Urothelium cell line (cell line): ENCODE results near the gene DYRK1A.

Source experiments
- DNase-seq: peaks from one replicate; pipeline ENCODE4 v3.0.0; 2011; ENCODE audit warnings: low spot score, mixed read lengths
- FAIRE-seq: peaks from 2 replicates; lab custom pipeline; 2011; peaks lifted over from hg19 to GRCh38; lab: Jason Lieb, UNC

Gene DYRK1A

DNA sequence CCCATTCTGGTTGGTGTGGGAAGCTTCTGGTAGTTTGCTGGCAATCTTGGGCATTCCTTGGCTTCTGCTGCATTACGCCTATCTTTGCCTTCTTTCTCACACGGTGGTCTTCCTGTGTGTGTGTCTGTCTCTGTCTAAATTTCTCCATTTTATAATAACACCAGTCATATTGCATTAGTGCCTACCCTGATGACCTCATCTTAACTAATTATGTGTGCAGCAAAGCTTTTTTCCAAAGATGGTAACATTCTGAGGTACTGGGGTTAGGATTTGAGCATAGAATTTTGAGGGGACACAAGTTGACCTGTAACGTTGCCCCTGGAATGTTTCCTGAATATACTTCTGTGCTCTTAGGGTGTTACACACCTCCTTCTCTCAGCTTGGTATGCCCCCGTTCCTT lies 77.1 kb downstream of the DYRK1A start:
- FAIRE-seq (no peak), DNase-seq (no peak)

DNA sequence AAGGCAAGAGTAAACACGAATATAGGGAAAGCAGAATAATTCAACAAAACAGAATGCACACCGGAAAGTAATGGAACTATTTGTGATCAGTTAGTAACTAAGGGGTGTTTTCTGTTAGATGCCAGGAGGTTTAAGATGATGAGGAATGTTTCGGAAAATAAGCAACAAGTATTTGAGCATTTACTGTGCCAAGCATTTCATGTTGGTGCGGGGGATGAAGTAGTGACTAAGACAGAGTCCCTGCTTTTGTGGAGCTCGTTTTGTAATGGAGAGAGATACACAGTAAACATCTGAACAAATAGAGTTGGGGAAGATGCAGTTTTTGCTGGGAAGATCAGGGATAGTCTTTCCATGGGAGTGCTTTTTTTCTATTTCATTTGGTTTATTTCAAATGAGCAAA lies 78.7 kb downstream of the DYRK1A start:
- DNase-seq (no peak), FAIRE-seq (no peak)

DNA sequence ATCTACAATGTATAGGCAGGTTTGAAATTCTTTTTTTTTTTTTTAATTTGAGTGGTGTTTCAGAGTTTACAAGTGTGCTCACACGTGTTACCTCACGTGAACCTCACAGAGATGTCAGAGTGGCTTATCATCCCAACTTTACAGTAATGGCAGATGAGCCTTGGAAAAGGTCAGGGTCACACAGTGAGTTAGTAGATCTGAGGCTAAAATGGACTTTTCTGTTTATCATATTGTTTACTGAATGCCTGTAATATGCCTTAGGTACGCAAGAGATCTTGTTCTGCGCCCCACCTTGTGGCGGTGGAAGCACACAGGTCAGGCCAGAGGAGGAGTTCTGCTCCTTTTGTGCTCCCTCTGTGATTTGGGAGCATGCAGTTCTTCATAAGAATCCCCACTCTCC lies 80.0 kb downstream of the DYRK1A start:
- FAIRE-seq, result no peak
- DNase-seq, result no peak

DNA sequence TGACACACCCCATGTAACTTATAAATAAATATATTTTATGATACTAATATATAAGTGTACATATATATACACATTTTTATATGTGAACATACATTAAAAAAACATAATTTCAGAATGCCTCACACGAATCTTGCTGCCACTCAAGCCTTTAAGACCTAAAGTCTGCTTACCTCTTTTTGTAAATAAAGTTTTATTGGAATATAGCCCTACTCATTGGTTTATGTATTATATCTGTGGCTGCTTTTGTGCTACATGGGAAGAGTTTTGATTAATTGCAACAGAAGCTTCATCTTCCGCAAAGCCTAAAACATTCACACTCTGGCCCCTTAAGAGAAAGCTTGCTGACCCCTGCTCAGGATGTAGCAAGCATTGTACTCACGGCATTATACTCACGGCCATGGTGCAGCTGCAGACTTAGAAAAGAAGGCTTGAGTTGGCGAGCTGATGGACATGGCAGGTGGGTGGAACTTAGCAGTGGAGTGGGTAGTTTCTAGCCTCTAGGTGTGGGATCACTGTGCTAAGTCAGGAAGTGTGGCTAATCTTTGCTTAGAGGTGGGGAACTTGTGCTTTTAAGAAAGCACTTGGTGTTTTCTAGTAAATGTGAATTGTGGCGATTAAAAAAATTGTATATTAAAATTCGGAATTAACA lies 80.8 kb downstream of the DYRK1A start:
- FAIRE-seq (no peak), DNase-seq (no peak)

DNA sequence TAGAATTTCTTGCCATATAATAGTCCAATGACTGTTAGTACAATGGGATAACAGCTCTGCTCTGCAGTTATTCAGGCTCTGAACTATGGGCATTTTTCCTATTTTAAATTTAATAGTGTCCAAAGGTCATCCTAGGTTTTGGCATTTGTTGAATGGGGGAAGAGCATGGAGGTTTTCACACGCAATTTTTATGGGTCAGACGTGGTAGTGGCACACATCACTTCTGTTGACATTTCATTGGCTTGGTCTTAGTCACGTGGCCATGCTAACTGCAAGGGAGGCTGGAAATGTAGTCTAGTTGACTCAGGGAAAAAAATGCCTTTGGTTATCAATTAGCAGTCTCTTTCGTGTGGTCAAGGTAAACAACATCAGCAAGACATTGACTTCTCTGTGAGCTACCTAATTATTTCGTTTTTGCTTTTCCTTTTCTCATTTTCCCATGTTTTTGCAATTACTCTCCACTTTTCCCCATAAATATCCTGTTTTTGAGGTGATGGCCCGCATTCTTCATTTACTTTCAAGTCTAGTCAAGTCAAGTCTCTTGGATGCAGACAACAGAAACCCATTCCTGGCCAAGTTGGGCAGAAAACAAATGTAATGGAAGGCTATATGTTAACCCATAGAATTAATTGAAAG lies 82.8 kb downstream of the DYRK1A start:
- no peak for DNase-seq
- no peak for FAIRE-seq

DNA sequence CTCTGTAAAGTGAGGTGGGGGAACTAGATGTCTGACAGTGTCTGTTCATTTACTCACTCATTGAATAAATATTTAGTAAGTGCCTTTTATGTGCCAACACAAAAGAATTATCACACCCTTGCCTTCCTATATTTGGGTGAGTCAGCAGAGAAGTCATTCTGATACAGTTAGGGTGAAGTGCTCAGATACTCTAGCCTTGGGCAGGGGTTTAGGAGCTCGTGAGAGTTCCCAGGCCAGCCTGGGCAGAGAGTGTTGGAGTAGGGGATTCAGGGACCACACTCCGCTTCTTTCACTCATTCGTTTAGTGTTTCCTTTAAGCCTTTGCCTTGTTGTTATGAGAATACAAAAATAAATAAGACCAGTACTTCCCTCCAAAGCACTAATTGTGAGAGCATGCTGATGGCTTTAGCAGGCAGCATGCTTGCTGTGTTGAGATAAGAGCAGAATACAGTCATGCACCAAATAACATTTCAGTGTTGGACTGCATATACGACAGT lies 83.9 kb downstream of the DYRK1A start:
- DNase-seq (no peak), FAIRE-seq (no peak)

DNA sequence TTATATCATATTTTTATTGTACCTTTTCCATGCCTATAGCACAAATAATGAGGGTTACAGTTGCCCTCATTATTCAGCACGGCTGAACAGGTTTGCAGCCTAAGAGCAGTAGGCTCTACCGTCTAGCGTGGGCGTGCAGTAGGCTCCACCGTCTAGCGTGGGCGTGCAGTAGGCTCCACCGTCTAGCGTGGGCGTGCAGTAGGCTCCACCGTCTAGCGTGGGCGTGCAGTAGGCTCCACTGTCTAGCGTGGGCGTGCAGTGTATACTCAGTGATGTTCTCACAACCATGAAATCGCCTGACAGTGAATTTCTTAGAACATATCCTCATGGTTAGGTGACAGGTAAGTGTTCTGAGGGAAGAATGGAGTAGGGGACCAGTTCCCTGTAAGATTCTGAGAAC lies 84.9 kb downstream of the DYRK1A start:
- DNase-seq (no peak), FAIRE-seq (no peak)

DNA sequence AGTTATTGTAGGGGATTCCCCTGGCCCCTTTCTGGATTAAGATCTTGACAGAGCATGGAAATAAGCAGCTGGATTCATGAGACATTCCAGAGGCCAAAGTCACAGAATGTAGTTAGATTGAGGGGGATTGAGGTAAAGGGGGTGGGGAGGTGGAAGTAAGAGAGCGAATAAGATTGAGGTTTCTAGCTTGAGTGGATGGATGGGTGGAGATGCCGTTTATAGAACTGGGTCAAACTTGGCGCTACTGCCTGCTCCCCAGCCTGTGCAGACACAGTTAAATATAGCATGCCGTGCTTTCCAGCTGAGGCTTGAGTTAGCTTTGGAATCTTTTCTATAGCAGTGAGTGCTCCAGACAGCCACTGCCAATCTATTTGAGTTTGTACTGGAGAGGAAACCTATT lies 85.7 kb downstream of the DYRK1A start:
- DNase-seq (no peak), FAIRE-seq (no peak)

DNA sequence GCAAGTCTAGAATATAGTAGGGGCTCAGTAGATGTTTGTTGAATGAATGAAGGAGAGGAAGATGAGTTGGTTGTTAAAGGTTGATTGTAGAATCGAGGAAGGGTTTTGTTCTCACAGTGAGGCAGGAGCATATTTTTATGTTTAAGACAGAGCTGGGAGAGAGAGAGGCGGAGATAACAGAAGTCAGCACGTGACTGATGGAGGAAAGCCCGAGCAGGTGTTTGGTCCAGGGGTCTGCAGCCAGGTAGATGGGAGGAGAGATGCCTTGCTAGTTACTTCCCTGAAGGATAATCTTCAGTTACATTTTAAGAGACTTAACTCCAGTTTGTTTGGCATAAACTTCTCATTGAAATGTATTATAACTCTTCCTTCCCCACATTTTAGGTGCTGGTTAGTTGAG lies 86.8 kb downstream of the DYRK1A start:
- FAIRE-seq, result no peak

DNA sequence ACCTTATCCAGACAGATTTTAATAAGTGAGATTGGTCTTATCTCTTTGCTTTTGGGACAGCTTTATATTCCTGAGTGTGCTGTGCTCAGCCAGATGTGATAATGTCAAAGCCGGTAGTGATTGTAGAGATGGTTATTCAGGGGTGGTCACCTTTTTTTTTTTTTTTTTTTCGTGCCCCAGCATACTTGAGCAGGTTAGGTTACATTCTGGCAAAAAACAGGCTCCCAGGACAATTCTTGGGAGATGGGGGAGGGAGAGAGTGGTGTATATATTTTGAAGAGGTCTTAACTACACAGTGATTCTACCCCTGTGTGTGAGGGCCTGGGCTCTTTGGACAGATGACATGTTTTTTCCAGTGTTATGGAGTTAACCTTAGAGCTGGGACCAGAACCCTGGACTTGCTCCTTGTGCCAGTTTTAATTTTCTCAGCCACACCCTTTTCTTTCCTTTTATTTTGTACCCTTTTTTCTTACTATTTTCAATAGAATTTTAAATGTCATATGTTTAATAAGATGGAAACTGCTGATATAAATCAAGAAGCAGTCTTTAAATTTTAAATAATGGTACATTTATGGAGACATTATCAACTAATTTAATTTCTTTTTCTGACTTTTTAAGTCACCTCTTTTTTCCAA lies 88.4 kb downstream of the DYRK1A start:
- FAIRE-seq (no peak), DNase-seq (no peak)

More for the DNA sequence above, 86.8 kb downstream of the DYRK1A start:
- DNase-seq, result no peak

DNA sequence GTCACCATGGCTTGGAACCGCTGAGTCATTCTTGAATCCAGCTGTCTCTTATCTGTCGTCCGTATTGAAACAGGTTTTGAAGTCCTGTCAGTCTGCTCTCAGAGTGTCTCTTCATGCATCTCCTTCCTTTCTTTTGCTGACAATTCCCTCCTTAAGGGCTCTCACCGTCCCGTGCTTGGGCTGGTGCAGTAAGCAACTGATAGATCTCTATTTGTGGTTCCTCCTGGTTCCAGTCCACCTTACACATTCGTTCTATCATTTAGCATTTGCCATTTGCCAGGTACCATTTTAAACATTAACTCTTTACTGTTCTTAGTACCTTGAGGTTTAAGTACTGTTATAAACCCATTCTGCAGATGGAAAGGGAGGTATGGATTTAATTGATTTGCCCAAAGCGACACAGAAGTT lies 88.9 kb downstream of the DYRK1A start:
- DNase-seq, result no peak
- FAIRE-seq, result no peak

DNA sequence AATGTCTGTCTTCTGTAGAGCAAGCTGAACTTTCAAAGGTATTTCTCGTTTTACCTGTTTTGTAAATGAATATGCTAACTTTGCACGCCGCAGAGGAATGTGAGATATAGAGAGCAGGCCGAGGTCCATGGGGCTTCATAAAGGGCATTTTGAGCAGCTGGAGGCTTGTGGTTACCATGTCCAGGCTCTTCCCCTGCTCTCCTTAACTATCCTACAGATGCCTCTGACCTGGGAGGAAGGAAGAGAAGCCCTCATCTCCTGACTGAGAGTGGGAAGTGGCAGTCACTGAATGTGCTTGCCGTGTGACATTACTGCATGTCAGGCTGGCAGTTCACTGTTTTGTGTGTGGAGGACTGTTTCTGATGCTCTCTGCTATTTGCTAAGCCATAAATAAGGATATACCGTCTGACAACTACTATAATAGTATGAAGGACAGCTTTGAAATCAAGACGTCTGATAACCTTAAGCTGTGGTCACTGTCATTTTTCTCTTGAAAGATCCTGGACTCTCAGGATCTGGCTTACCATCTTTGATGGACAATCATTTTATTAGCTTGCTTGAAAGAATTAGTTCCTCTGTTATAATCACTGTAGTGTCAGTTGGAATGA lies 92.2 kb downstream of the DYRK1A start:
- FAIRE-seq (no peak), DNase-seq (no peak)

DNA sequence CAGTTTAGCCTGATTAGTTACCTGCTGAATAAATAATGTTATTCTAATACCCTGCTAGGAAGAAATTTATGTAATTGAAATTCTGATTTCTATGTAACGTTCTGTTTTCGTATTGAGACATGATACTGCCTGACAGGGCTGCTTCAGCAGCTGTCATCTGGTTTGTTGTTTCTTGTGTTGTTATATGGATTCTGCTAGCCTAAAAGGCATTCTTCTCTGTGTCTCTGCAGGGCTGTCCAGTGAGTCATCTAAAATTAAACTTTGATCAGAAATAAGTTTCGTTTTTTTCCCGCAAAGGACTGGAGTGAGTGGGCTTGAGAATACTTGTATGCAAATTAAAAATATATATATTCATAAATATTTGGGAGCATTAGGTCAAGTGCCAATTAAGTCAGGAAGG lies 93.0 kb downstream of the DYRK1A start:
- DNase-seq (no peak), FAIRE-seq (no peak)

DNA sequence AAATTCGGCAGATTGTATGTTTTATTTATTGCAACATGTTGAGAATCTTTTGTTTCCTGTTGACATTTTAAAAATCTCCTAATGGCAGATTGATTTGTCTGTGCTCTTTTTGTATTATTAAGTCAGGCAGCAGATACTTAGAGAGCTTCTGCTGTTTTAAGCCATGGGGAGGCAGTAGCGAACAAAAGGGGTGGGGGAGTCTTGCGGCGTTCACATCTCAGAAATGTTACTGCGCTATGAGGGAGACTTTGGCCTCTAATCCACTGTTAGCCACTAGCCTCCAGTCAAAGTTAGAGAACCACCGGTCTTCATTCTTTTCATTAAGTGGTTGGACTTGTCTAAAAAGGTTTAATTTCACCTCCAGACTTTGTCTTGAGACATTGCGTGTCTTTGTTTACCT lies 93.6 kb downstream of the DYRK1A start:
- no peak for FAIRE-seq
- DNase-seq, result no peak

DNA sequence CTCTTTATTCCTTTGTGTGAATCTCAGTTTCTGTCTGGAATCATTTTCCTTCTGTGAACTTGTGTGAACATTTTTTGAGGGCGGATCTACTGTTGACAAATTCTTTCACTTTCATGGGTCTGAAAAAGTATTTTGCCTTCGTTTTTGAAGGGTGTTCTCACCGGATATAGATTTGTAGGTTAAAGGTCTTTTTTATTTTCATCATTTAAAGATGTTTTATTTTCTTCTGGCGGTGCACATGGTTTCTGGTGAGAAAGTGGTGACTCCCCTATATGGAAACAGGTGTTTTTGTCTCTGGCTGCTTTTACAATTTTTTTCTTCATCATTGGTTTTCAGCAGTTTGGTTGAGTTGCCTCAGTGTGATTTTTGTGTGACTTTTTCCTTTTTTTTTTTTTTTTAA lies 94.9 kb downstream of the DYRK1A start:
- FAIRE-seq, result no peak
- DNase-seq, result no peak

DNA sequence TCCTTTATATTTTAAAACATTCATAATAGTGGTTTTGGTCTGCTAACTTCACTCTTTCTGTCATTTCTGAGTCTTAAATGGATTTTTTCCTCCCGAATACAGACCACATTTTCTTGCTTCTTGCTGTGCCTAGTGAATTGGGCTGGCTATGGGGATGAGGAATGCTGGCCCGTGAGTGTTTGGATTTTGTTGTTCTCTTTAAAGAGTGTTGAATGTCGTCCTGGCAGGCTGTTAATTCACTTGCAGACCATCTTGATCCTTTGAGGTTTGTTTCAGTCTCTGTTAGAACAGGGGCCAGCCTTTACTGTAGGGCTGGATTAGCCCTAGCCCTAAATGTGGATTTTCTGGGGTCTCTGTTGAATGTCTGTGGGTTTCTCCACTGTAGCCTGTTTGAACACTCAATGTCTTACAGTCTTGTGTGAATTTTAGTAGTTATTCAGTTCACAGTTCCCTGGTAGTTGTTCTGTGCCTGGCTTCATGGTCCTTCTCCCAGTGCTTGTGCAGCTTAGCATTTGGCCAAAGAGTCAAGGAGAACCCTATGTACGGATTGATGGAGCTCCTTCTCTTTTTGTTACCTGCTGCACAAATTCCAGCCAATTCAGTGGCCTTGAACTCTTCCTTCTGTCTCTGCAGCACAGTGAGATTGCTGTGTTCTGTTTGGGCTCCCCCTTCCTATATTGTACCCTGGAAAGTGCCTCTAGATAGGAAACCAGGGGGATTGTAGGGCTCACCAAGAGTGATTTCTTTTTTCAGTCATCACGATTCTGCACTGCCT lies 95.7 kb downstream of the DYRK1A start:
- FAIRE-seq (no peak), DNase-seq (no peak)

DNA sequence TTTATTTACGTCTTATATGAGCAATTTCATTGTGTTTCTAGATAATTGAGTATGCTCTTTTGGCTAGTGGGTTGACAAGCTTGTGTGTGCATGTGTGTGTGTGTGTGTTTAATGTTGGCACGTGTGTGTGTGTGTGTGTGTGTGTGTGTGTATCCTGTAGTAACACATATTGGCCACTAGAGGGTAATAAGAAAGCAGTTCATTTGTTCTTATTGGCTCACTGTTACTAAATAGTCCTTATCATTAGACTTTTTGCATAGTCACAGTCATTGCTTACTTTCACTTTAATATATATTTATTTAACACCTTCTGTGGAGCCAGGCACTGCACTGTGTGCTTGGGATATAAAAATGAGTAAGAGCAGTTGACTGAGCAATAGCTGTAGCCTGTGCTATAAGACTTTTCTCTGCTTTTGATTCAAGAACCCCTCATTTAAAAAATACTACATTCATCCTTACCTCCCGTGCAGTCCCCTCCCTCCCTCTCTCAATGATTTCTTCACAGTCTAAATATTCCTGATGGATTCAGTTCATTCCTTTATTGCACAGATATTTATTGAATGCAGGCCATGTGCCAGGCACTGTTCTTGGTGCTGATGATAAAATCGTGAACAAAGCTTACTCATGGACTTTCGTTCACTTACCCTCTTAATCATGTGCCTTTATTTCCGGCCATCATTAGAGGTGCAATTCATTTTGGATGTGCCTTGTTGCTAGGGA lies 96.7 kb downstream of the DYRK1A start:
- DNase-seq, result no peak
- no peak for FAIRE-seq

DNA sequence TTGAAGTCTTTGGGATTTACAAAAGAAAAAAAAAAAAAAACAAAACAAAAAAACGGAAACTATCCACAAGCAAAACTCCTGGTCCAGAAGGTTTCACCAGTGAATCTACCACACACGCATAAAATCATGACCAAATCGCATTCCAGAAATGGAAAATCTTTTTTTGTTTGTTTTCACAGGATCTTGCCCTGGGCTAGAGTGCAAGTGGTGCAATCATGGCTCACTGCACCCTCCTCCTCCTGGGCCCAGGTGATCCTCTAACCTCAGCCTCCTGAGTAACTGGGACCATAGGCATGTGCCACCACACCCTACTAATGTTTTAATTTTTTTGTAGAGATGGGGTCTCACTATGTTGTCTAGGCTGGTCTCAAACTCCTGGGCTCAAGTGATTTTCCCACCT lies 100.5 kb downstream of the DYRK1A start:
- DNase-seq, result no peak
- no peak for FAIRE-seq

DNA sequence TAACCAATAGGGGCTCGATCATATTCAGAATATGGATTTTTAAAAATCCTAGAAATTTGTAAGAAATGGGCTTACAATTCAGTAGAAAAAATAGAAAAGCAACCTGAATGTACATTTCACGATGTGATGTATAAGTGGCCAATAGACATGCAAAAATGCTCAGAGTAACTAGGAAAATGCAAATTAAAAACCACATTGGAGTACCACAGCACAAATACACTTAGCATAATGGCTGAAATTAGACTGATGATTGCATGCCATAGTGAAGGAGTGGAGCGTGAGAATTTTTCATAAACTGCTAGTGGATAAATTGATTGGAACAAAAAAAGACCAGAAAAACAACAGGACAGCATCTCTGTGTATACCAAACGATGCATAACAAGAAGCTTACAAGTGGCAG lies 102.3 kb downstream of the DYRK1A start:
- FAIRE-seq (no peak), DNase-seq (no peak)

DNA sequence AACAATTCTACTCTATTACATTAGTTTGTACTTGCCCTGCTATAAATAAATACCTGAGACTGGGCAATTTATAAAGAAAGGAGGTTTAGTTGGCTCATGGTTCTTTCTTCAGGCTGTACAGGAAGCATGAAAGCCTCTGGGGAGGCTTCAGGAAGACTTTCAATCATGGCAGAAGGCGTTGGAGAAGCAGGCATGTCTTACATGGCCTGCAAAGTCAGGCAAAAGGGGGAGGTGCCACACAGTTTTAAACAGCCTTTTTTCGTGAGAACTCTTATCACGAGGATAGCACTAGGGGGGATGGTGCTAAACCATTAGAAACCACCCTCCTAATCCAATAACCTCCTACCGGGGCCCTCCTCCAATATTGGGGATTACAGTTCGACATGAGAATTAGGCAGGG lies 102.9 kb downstream of the DYRK1A start:
- no peak for DNase-seq
- no peak for FAIRE-seq

DNA sequence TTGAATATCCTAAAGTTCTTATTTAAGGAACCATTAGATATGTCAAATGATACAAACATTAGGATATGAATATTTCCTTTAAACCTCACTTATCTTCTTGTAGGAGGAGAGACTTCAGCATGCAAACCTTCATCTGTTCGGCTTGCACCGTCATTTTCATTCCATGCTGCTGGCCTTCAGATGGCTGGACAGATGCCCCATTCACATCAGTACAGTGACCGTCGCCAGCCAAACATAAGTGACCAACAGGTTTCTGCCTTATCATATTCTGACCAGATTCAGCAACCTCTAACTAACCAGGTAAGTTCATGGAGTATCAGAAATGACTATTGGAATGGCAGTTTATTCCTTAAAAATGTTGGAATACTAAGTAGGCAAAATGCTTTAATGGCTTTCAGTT lies 106.0 kb downstream of the DYRK1A start:
- no peak for FAIRE-seq
- no peak for DNase-seq
